Medulla oblongata (tissue), 1 donor: ENCODE measurements around the gene UQCC5.

Source experiments
- DNase-seq: peaks from one replicate; pipeline ENCODE4 v3.0.0-alpha.2; 2015; ENCODE audit errors: extremely low spot score

UQCC5 gene

GRCh38 chr3:52536369-52537164 lies at the start of gene UQCC5:
Gene UQCC5 (plus strand): TSS chr3:52536605. CDS start chr3:52536756, 151 bp downstream.
- DNase-seq, result peak; percentile 98

GRCh38 chr3:52487050-52487787 lies 49.2 kb upstream of the UQCC5 start:
- no peak for DNase-seq

GRCh38 chr3:52487788-52488691 lies 48.4 kb upstream of the UQCC5 start:
- DNase-seq, result no peak

- no peak for DNase-seq
These were observed 47.7 kb upstream of the UQCC5 start for GRCh38 chr3:52488746-52489145.

- DNase-seq, result no peak
These were observed 47.0 kb upstream of the UQCC5 start for GRCh38 chr3:52489453-52489852.

GRCh38 chr3:52490035-52490938 lies 46.1 kb upstream of the UQCC5 start:
- no peak for DNase-seq

GRCh38 chr3:52490939-52491526 lies 45.4 kb upstream of the UQCC5 start:
- no peak for DNase-seq

GRCh38 chr3:52492059-52492458 lies 44.3 kb upstream of the UQCC5 start:
- DNase-seq, result no peak

- no peak for DNase-seq
These were observed 43.0 kb upstream of the UQCC5 start for GRCh38 chr3:52493232-52494017.

GRCh38 chr3:52494445-52494844 lies 42.0 kb upstream of the UQCC5 start:
- DNase-seq, result no peak

- DNase-seq, result no peak
These were observed 41.4 kb upstream of the UQCC5 start, which contains the start of gene STAB1 for GRCh38 chr3:52494886-52495495. Gene STAB1 (plus strand): TSS chr3:52495338. CDS start chr3:52495414, 76 bp downstream.

GRCh38 chr3:52495777-52496602 lies 40.4 kb upstream of the UQCC5 start:
- DNase-seq, result no peak

GRCh38 chr3:52498137-52499054 lies 38.0 kb upstream of the UQCC5 start:
- DNase-seq, result peak; percentile 82

GRCh38 chr3:52501046-52501445 lies 35.4 kb upstream of the UQCC5 start:
- no peak for DNase-seq

GRCh38 chr3:52502001-52502400 lies 34.4 kb upstream of the UQCC5 start:
- DNase-seq, result no peak

GRCh38 chr3:52502808-52503350 lies 33.5 kb upstream of the UQCC5 start:
- no peak for DNase-seq
